Middle frontal gyrus (tissue), 1 donor: Measurements from ENCODE around the gene SIX1.

Experiments
- DNase-seq: peaks from one replicate; pipeline ENCODE4 v3.0.0-alpha.2; 2015; ENCODE audit warnings: low spot score; ENCODE audit errors: extremely low spot score

SIX1 gene

DNA sequence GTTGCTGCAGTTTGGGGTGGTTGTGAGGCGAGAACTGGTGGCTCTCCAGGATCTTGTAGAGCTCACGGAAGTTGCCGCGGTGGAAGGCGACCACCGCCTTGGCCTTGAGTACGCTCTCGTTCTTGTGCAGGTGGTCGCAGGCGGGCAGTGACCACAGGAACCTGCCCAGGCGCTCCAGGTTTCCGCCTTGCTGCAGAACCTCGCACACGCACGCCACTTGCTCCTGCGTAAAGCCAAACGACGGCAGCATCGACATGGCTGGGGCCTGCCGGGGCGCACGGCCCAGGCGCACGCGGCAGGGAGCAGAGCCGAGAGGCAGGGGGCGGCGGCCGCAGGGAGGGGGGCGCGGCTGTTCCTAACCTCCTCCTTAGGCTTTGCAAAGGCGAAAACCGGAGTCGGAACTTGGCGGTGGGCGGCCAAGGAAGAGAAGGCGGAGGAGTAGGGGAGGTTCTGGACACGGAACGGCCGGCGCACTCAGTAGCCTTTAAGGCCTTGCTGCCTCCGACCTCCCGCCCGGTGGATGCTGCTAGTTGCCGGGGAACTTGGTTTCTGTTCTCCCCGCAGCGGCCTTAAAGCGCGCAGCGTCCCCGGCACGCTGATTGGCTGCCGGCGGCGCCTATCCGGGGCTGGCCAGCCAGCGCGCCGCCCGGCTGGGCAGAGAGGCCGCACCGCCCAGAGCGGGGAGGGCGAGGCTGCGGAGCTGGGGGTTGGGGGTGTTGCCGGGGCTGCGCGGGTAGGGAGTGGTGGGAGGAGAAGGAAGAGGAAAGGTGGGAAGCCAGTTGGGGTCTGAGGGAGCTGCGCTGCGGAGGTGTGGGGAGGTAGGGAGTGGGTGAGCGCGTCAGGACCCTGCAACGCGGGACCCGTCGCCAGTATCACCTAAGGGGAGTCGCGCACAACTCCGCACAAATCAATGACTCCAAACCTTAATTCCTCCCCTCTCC is at the start of gene SIX1:
Gene SIX1 (minus strand): TSS at position 544 of the 941 bp plus-strand sequence. CDS start 288 bp downstream, at position 256.
- DNase-seq = no peak

DNA sequence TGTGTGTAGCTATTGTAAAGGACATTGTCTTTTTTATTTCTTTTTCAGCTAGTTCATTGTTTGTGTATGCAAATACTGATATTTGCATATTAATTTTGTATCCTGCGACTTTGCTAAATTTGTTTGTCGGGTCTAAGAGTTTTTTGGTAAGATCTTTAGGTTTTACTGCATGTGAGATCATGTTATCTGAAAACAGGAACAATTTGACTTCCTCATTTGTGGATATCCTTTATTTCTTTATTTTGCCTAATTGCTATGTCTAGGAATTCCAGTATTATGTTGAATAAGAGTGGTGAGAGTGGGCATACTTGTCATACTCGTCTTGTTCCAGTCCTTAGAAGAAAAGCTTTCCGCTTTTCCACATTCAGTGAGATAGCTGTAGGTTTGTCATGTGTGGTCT is 46.0 kb upstream of the SIX1 start:
- no peak for DNase-seq

DNA sequence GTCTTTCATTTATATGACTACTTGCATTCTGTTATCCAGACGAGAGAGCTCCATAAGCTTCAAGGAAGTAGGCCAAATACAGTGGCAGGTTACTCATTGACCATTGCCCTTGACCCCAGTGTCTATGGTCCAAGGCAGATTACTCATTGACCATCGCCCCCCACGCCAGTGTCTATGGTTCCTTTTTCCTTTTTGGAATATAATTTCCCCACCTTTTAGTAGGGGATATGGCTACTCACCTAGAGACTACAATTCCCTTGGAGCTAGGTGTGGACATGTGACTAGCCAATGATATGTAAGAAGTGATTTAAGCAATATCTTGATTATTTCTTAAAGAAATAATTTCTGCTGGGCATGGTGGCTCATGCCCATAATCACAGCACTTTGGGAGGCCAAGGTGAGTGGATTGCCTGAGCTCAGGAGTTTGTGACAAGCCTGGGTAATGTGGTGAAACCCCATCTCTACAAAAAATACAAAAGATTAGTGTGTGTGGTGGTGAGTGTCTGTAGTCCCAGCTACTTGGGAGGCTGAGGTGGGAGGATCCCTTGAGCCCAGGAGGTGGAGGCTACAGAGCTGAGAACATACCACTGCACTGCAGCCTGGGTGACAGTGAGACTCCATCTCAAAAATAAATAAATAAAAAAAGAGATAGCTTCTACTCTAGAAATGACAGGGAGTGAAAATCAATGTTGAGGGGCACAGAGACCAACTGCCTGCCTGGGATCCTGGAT is 42.3 kb upstream of the SIX1 start:
- DNase-seq = no peak

DNA sequence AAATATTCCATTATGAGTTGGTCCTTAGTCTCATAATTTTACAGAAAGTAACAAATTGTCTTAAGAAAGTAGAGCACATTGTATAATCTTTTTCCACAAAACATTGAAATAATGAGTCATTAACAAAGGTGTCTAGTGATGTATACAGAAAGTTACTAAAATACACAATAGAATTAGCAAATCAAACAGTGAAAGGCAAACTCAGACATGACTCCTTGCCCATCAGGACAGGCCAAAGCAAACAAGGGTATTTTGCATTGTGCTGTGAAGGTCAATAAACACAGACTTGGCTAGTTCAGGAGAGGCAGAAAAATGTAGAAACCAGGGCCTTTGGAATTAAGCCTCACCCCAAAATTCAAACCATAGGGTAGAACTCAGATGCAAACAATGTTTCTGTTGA is 37.6 kb upstream of the SIX1 start:
- no peak for DNase-seq

DNA sequence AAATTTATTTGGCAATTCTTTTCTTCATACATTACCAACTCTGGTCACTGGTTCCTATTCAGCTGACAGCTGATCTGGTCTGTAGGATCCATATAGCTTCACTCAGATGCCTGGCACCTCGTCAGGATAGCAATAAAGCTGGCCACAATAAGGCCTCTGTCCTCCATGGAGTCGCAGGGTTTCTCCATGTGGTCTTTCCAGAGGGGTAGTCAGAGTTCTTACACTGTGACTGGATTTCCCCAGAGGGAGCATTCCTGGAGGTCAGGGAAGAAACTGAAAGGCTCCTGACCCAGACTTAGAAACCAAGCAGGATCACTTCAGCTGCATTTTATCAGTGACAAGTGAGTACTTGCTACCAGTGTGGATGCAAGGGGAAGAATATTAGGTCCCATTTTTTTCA is 34.9 kb upstream of the SIX1 start:
- no peak for DNase-seq

DNA sequence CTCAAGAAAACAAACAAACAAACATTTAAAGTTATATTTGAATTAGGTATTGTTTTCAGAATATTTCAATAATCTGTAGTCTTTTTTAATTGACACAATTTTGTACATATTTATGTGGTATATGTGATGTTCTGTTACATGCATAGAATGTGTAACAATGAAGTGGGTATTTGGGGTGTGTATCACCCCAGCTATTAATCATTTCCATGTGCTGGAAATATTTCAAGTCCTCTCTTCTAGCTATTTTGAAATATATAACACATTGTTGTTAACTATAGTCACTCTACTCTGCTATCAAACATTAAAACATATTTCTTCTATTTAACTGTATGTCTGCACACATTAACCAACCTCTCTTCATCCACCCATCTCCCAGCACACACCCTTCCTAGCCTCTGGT is 32.0 kb upstream of the SIX1 start:
- no peak for DNase-seq

DNA sequence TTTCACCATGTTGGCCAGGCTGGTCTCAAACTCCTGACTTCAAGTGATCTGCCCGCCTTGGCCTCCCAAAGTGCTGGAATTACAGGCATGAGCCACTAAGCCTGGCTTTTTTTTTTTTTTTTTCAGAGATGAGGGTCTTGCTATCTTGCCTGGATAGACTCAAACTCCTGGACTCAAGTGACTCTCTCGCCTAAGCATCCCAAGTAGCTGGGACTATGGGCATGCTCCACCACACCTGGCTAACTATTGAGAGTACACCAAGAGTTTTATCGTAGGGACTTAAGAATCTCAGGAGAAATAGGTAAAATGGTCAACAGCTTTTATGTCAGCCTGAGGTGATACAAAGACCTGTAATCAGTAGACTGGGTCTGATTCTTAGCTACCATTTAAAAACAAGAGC is 31.2 kb upstream of the SIX1 start:
- DNase-seq = no peak

DNA sequence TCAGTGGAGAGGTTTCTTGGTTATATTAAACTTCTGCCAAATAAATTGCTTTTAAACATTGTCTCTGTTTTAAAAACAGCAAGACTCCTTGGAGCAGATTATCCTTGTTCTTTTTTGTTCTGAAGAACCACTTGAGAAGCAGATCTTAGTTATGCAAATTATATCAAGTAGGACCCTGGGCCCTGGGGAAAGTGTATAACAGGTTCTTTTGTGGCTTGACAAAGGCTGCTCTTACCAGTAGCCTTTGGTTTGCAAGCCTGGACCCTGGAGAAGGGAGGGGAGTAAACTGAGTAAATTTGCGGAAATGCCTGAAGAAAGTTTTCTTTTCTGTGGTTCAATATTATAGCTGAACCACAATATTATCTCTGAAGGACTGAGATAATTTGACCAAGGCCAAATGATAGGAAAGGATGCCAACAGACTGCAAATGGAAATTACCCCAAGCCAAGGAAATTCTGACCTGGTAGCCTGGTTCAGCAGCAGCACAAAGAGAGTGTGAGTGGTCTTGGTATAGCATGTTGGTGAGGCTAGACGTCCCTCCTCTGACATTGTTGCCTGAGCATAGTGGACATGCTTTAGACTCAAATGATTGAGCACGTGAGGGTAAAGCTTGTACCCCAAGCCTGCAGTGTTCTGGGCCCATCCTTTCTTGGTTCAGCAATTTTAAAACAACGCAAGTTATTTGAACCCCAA is 30.4 kb upstream of the SIX1 start:
- DNase-seq = no peak

DNA sequence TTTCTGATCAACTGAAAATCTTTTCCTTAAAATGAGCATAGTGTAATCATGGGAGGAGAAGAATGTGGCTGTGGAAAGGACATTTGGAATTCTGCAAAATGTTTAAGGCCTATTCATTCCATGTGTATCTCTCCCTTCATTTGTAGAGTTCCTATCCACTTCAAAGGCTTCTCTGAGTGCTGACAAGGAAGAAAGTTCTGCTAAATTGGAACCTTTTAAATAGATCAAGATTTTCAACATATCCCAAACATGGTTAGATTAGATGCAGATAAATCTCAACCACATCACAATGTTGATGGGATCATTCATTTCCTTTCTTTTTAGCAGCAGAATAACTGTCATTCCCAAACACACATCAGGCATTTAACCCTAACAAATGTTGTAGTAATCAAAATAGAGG is 28.4 kb upstream of the SIX1 start:
- DNase-seq = no peak

DNA sequence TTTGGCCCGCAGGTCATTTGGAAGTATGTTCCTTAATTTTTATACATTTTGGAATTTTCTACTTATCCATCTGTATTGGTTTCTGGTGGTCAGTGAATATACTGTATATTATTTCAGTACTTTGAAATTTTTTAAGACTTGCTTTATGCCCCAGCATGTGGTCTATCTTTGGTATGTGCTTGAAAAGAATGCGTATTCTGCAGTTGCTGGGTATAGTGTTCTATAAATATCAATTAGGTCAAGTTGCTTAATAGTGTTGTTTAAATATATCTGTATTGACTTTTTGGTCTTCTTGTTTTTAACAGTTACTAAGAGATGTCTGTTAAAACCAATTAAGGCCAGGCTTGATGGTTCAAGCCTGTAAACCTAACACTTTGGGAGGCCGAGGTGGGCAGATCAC is 21.7 kb upstream of the SIX1 start:
- no peak for DNase-seq

DNA sequence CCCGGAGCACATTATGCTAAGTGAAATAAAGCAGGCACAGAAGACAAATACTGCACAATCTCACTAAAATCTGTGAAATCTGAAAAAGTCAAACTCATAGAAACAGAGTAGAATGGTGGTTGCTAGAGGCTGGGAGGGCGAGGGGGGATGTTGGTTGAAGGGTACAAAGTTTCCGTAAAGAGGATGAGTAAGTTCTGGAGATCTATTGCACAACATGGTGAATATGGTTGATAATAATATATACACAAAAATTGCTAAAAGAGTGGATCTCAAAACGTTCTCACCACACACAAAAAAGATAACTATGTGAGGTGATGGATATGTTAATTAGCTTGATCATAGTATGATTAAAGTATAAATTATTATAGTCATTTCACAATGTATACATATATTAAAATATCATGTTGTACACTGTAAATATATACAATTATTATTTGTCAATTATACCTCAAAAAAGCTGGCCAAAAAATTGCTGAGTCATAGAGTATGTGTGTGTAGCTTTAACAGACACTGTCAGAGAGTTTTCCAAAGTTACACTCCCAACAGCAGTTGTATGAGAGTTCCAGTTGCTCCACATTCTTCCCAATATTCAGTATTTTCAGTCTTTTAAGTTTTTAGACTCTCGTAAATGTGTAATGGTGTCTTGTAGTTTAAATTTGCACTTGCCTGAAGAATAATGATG is 19.3 kb upstream of the SIX1 start:
- DNase-seq = no peak

DNA sequence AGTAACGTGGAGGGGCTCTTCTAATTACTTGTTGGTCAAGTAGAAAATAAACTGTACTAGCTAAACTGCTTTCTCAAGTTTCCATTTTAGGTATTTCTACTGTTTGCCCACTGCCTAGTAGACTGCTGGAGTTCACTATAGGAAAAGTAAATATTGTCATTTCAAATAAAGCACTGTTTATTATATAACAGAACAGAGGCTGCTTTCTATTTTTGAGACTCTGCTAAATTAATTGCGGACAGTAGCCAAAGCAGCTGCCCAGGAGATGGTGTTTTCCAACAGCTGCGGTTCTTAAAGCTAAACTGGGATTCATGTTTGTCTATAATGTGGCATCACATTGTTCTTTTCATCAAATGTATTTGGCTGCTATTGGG is 15.9 kb upstream of the SIX1 start:
- no peak for DNase-seq

DNA sequence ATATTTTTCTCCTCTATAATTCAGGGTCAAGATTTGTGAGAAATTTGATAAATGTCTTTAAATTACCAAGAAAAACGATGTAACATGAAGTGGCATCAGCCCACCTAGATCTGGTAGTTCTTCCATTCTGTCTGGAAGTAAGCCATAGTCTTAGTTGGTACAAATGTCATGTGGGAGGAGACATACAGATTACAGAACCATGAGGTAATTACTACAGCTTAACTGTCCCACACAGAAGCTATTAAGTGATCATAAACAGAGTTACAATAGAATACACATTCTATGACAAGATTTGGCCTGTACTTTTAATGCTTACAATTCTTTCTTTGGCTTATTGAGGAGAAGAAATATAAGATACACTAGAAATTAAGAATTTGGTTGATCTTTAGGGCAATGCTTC is 13.7 kb upstream of the SIX1 start:
- DNase-seq = no peak

DNA sequence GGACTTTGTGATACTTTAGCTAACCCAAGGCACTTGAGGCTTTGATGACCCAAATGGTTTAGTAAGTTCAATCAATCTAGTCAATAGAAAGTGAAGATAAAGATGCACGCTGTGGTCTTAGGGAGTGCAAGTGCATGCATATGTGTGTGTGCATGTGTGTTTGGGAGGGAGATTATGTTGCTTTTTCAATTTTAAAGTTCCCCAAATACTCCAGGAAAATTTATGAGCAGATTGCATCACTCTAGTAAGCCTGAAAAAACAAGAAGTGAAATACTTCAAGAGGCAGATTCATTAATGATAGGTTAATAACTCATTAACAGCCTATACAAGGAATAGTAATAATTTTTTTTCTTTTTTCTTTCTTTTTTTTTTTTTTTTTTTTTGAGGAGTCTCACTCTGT is 12.4 kb upstream of the SIX1 start:
- no peak for DNase-seq

DNA sequence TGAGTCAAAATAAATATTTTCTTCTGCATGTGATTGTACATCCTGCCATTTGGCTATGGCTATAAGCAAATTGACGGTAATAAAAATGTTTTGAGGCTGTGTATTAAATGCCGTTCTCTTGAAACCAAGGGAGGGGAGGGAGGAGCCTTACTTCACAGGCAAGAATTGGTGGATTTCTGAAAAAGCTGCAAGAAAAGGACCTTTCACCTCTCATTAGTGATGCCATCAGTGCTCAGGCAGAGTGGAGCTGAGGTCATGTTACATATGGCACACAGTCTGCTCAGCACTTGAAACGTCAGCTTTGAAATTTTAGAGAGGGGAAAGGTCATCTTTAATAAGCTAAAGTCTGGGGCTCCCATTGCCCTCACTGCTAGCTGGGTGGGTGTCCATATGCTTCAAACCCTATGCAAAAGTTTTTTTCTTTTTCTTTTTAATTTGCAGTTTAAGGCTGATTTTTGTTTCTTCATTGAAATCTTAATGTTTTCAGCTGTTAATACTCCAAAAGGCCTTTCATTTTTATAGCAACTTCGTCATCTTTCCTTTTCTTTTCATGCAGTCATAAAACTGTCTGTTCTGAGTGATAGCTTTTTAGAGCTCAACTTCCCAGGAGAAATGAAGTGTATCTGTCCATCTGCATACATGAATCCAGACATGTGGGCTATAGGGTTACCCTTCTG is 9.8 kb upstream of the SIX1 start:
- DNase-seq = no peak

DNA sequence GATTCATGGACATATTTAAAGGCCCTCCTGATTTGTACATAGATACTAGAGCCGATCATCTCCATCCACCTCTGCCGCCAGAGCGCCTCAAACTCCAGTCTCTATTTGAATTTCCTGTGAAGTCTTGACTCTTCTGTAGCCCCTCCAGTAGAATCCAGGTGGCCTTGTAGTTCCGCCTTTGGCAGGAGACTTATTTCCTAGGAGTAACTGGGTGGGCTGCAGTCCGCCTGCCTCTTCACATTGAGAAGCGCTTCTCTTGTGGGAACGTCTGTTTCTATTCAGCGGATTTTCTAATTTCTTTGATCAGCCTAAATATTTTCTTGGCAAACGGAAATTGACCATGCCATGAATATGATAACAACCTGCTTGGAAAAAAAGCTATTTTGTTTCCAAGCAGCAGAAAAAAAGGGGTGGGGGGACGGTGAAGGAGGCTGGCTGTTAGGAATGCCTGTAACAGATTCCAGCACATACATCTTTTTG is 9.0 kb upstream of the SIX1 start:
- DNase-seq = no peak

DNA sequence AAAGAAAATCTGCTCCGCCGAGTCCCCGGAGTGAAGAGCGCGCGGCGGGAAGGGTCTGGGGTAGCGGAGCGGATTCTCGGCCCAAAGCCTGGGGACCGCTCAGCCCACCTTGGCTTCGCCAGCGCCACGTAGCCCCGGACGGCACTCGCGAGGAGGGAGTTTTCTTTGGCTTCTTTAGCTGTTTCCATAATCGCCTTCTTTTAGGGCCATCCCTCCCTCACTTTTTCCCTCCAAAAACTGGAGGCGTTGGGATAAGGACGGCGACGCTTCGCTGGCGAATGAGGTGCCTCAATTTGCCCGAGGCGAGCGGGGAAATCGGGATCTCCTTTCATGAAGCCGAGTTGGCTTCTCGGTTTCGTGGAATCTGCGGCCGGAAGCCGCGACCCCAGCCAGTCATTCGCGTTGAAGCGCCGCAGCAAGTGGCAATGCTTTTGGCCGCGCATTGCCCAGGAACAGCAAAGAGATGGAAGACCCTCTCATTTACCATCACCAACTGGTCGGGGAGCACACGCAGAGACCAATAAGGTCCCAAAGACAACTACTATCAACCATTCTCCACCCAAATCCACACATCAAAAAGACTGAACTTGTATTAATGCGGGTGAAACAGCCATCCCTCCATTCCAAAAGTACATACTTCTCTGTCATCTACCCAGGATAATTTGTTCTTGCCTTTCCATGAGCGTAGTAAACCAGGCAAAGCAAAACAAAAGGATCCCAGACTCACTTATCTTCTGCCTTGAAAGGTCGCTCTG is 8.4 kb upstream of the SIX1 start:
- DNase-seq = no peak

DNA sequence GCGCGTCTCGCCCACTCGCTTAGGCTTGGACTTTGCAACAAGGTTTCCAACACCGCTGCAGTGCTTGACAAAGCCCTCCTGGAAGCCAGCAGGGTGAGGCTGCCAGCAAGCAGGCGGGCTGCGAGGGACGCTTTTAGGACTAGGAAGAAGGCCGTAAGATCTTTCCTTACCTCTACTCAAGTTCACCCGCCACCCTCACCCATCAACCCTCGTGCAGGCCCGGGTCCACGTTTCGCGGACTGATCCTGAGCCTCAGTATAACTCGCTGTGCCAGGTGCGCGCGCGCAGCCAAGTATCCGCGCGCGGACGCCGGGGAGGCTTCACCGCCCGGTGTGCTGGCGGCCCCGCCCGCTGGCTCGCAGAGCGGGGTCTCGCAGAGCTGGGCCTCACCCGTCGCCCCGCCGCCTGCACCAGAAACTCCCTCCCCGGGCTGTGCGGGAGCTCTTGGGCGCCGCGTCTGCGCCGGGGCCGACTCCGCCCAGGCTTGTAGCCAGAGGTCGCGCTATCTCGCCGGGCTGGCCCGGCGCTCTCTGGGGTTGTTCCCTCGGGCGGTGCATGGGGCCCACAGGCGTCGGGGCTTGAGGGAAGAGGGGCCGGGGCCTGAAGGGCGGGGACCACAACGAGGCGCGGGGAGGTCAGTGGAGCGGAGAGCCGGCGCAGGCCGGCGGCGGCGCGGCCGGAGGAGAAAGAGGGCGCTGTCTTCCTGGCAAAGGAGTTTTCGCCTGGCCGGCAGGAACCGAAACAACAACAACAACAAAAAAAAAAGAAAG is 7.6 kb upstream of the SIX1 start:
- no peak for DNase-seq
